HG03378 (cell line): ENCODE data around the gene TRH.

Experiments
- ATAC-seq: cut with Tn5 transposase; IDR thresholded peaks from one replicate; pipeline ENCODE4 v1.9.1; 2021; ENCODE audit warnings: mild to moderate bottlenecking, moderate library complexity; ENCODE audit not compliant: unreplicated experiment

TRH gene, protein sequence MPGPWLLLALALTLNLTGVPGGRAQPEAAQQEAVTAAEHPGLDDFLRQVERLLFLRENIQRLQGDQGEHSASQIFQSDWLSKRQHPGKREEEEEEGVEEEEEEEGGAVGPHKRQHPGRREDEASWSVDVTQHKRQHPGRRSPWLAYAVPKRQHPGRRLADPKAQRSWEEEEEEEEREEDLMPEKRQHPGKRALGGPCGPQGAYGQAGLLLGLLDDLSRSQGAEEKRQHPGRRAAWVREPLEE

DNA sequence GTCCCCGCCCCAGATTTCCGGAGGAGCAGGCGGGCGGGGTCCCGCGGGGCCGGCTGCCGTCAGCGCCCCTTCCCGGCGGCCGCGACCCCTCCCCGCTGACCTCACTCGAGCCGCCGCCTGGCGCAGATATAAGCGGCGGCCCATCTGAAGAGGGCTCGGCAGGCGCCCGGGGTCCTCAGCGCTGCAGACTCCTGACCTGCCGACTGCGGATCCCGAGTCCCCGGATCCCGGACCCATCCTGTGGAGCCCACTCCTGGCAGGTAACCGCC is at the start of gene TRH:
Gene TRH, plus strand, starts transcription at position 157 of the 269 bp plus-strand sequence. CDS start 1,097 bp downstream, outside the sequence.
- ATAC-seq = no peak

DNA sequence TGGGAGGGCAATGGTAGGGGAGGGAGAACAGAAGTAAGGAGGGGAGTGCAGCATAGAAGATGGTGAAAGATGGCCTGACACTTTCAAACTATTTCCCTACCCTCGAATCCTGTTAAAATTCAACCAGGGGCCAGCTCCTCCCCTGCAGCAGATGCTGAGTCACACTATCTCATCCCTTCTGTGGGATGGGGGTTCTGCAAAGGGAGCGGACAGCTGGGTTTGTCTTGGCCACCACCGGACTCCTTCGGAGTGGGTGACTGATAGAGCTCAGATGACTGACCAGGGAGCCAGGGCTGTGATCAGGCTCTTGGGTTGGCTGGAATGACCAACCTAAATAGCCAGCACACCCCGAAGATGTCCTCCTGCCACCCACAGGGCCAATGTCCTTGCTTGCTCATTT is 47.4 kb upstream of the TRH start:
- no peak for ATAC-seq

DNA sequence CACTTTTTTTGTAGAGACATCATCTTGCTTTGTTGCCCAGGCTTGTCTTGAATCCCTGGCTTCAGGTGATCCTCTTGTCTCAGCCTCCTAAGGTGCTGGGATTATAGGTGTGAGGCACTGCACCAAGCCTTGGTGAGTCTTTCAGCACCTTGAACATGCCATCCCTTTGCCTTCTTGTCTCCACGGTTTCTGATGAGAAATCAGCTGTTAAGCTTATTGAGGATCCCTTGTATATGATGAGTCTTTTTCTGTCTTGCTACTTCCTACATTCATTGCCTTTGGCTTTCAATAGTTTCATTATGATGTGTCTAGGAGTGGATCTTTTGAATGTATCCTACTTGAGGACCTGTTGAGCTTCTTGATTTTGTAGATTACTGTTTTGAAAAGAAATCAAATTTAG is 45.1 kb upstream of the TRH start:
- no peak for ATAC-seq

DNA sequence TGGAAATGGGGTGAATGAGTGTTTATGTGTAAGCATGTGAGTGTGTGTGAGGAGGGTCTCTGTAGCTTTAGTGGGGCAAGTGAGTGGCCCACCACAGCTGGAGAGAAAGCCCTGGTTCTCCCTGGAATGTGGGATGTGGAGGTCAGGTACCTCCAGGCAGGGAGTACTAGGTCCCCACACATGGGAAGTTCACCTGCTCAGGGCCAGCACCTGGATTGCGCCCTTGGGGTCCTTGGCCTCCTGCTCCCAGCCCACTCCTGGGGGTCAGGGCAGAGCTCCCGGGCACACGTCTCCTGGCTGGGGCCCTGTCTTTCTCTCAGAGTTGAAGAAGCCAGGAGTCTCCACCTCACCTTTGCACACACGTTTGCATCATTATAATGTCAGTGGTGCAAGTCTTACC is 41.0 kb upstream of the TRH start:
- ATAC-seq = no peak

DNA sequence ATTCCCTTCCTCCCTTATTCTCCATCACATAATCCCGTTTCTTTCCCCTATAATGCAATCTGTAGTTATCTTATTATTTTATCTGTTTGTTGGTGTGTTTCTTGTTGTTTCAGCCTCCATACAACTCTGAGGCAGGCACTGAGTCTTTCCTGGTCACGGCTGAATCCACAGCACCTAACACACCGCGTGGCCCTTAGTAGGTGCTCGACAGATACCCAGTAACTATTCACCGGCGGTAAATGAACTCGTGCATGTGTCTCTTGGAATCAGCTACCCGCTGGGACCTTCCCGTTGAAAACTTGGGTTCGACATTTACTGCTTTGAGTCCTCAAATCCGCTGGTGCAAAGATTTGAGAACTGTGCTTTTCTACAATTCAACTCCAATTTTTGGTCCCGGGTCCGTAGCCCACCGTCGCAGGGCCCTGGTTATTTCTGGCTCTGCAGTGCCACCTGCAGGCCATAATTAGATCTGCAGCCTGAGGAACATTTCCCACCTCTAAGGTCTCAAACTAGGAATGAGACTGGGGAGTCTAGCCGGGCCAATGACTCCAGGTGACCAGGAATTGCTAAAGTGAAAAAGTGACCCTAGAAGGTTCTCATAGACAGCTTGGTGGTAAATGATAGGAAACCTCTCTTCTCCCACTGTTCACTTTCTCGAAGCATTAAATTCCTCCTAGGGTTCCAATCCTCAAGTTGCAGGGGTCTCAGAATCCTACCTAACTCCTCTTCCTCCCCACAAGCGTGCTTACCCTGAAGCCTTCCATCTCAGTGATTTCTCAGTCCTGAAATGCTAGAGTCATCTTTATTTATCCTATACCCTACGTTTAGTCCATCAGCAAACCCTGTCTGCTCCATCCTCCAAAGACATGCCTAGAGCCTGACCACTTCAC is 40.0 kb upstream of the TRH start:
- no peak for ATAC-seq

DNA sequence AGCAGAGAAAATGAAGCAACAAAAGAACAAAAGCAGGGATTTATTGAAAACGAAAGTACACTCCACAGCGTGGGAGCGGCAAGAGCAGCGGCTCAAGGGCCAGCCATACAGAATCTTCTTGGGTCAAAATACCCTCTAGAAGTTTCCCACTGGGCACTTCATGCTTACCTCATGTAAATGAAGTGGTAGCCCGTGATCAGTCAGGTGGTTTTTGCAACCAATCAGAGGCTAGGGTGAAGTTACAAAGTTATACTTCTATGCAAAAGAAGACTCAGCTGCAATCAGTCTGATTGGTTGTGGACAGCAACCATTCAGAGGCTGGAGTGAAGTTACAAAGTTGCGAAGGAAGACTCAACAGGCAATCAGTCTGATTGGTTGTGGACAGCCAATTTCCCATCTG is 37.8 kb upstream of the TRH start:
- ATAC-seq = no peak

DNA sequence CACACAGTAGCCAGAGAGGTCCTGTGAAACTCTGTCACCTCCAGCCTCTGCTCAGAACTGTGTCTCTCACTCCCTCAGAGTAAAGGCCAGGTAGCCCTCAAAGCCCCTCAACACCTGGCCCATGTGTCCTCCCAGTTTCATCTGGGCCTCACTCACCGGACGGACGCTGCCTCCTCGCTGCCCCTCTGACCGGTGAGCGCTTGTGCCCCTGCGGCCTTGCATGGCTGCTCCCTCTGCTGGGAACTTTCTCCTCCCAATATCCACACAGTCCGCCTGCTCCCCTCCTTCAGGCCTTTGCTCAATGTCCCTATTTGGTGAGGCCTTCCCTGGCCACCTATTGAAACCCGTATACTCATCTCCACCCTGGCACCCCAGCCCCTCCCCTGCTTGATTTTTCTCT is 36.8 kb upstream of the TRH start:
- no peak for ATAC-seq

DNA sequence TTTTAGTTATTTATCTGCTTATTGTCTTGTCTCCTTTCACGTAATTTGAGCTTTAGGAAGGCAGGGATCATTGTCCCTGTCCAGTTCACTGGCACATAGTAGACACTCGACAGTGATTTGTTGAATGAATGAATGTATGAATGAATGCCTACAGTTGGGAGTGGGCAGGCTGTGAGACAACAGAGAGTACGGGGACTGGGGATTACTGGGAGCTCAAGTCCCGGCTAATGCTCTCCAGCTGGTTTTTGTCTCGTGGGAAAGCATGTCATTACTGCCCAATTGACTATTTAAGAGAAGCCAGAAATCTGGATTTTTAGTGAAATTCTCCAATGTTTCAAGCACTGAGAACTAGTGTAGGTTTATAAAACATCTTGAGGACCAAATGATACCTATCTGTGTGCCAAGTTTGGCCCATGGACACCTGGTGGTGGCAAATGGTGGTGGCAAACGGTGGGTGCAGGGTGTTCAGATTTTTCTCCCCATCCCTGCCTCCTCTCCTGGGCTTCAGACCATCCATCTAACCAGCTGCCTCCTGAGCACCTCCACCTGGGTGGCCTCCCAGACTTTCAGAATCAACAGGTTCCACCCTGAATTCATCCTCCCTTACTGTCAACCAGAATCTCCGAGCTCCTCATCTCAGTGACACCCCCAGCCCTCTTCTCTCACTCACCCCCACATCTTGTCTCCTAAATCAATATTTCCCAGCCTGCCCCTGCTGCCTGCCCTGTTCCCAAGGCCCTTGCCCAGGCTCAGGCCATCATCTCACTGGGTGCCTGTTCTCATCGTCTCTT is 36.2 kb upstream of the TRH start:
- no peak for ATAC-seq

DNA sequence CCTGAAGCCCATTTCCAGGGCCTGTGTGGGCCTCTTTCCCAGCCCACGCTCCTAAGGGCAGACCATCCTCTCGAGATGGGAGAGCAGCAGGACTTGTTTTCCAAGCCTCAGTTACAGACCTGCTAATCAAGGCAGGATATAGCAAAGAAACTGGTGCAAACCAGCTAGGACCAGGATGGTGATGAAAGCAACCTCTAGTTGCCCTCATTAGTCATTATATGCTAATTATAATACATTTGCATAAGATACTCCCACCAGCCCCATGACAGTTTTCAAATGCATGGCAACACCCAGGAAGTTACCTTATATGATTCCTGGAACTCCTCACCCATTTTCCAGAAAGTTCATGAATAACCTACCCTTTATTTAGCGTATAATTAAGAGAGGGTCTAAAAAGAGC is 34.4 kb upstream of the TRH start:
- no peak for ATAC-seq

DNA sequence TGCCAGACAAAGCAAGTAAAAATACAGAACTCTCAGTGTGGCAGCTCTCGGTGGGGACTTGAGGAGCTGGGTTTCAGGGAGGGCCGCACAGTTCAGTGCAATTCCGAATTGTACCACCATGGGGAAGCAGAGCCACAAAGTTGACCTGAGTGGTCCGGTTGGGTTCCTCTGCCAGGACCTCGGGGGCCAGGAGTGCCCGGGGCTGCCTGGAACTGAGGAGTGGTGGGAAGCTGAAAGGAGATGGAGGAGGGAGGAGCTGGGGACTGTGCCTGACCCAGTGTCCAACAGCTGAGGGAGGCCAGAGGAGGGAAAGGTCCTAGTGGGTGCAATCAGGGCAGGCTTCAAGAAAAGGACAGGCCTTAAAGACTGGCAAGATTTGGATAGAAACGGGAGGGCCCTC is 32.2 kb upstream of the TRH start:
- ATAC-seq = no peak

DNA sequence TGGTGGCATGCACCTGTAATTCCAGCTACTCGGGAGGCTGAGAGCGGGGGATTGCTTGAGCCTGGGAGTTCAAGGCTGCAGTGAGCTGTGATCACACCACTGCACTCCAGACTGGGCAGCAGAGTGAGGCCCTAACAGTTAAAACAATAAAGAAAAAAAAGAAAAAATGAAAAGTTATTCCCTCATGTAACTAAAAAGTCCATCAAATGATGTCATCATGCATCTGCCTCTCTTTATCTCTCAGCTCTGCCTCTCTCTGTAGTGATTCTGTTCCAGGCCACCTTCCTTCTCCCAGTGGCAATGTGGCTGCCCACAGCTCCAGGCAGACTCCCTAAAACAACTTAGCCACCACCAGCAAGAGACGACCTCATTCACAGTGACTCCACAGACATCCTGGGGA is 31.5 kb upstream of the TRH start:
- ATAC-seq = no peak

DNA sequence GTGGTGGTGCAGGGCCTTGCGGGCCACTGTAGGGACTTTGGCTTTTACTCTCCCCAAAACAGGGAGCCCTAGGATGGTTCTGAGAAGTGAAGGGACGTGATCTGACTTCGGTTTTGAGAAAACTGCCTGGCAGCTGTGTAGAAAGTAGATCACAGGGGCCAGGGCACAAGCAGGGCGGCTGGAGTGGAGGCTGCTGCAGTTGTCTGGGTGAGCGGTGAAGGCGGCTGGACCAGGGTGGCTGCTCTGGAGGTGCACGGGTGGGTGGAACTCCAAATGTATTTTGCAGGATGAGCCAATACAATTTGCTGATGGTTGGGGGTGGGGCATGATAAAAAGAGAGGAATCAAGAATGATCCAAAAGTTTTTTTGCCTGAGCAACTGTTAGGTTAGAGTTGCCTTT is 29.8 kb upstream of the TRH start:
- no peak for ATAC-seq

DNA sequence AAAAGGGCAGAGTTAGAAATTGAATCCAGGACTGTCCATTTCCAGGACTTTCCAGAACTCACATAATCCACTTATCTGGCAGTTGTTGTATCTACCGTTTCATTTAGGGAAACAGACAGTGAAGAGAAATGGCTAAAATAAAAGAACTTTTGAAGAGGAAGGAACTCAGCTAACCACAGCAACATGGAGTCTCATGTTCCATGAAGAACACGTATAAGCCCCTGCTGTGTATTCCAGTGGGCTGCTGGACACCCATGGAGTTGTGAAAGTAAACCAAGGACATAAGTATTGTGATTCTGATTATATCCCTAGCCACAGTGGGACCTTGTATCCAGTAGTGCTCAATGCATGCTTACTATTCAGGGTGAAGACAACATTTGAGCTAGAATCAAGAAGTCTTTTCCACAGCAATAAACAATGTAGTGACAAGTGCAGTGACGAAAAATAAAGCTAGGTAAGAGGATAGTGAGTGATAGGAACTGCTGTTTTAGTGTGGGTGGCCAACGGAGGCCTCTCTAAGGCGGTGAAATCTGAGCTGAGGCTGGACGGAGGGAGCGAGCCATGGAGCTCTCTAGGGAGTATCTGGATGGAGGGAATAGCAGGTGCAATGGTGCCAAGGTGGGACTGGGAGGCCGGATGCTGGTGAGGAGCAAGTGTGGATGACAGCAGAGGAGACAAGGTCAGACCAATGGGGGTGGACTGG is 26.8 kb upstream of the TRH start:
- no peak for ATAC-seq

DNA sequence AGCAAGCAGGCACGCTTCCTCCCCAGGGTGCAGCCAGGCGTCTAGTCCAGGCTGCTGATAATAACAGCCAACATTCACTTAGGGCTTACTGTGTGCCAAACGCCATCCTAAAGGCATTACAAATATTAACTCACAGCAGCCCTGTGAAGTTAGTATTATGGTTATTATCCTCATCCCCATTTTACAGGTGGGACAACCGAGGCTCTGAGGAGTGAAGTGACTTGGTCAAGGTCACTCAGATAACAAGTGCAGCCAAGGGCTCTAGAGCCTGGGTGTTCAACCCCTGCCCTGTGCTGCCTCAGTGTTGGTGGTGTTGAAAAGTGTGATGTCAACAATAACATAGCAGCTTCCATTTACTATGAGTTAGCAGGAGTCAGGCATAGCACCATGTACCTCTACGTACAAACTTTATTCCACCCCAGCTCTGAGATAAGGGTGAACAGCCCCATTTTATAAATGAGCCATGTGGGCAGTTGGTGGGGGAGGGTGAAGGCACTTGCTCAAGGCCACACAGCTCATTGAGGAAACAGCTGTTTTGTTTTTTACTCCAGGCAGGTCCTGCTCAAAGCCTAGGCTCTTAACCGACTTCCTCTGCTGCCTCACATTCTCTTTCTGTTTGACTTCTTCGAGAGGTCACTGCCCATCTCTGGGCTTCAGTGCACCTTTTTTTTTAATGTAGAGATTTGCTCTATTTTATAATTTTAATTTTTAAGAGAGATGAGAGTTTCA is 24.0 kb upstream of the TRH start:
- no peak for ATAC-seq

DNA sequence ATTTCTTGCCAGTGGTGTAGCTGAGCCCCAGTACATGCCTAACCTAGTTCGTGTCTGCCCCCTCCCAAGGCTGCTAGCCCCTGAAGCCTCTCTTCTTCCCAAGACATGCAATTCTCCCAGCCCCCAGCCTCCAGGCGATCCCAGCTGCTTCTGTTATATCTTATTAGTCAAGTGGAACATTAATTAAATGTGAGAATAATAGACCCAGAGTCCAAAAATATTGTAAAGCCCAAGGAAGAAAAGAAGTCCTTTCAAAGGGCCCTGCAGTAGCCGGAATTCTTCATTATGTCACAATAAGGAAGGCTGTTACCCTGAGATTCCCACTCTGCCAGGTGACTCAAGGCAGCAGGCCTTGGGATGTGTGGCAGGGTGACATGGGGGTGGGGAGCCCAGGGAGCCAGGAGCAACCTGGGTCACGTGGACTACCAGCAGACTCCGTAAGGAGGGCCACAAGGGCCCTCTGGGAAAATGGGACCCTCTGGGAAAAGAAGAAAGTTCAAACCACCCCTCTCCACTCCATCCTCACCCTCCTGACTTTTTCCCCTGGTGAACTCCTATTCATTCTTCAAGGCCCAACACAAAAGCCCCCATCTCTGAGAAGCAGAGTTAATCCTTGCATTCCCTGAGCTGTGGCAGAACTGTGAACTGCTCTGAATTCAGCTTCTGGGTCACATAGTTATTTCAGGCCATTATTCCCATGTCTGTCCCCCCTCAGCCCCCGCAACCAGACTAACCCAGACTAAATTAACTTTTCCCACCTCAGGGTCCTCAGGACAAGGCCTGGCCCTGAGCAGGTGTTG is 21.8 kb upstream of the TRH start:
- ATAC-seq = no peak

DNA sequence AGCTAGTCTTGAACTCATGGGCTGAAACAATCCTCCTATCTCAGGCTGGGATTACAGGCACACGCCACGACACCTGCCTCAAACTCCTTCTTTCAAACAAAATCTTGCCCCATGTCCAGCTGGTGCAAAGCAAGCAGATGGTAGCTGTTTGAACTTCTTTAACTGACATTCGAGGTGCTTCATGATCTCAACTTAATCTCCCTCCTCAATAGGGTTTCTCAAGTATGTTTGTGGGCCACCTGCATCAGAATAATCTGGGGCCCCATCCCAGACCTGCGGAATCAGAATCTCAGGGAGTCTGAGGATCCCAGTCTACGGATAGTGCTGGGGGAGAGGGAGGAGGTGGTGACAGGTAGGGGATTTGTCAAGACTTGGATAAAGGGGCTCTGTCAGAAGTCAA is 20.9 kb upstream of the TRH start:
- ATAC-seq = no peak

DNA sequence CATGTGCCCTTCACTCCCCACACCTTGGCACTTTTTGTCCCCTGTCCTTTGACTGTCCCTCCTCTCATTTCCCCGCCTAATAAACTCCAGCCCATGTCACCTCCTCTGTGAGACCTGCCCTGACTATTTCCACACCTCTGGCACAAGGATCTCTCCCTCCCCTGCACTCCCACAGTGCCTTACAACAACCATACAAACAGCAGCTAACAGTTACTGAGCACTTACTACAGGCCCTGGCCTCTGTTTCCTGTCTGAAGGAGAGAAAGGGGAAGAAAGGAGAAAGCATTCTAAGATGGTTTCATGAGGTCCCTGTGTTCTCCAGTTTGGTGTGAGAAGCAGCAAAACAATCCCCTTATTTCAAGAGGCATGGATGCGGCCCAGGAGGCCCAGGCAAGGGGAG is 20.0 kb upstream of the TRH start:
- ATAC-seq = no peak

DNA sequence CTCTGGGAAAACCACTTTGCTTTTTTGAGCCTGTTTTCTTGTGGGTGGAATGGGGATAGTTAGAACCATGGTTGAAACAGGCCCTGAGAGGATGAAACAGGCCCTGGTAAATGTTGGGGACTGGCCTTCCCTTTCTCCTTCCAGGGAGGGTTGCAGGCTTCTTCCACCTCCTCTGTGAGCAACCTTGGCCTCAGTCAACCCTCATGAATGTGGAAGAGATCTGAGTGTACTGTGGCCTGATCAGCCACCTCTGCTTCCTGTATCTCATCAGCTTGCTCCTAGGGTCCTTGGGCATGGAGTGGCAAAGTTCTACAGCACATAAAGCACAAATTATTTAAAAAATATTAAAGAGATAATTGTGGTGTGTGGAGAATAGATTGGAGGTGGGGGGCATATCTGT is 17.6 kb upstream of the TRH start:
- ATAC-seq = no peak

DNA sequence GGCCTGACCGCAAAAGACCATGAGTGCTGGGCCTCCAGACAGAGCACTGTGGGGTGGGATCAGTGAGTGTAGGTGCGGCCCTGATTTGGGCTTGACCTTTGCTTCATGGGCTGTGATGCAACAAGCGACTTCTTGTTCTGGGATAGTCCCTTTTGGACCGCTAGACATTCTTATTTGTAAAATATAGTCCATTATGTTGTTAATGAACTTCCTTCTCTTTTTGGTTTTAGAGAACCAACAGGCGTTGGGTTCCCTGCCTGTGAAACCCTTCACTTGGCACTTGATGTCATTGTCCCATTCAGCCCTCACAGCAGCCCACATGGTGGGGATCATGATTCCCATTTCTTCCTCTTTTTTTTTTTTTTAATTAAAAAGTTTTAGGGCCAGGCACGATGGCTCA is 15.8 kb upstream of the TRH start:
- ATAC-seq = no peak

DNA sequence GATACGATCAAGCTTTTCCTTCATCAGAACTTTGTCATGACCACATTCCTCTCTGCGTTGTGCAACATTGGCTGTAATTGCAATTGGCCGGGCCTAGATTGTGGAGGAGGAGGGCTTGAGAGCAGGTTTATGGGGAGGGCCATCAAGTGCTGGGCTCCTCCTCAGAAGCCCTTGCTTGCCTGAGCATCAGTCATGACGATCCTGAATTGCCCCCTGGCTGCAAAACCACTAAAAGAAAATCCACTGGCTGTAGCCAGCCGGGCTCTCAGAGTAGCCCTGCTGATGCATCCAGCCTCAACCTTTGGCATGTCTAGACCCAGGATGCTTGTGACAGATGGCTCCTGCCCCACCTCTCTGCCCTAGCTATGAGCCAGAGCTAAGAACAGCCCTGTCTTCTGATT is 13.4 kb upstream of the TRH start:
- ATAC-seq = no peak
